ENCODE data around the gene SETD5.
"Not testable (repeated sequence)": the region's sequence is repeated elsewhere in the genome, so short reads cannot be mapped to it uniquely, and the experiment has no call there.

SETD5 gene

DNA sequence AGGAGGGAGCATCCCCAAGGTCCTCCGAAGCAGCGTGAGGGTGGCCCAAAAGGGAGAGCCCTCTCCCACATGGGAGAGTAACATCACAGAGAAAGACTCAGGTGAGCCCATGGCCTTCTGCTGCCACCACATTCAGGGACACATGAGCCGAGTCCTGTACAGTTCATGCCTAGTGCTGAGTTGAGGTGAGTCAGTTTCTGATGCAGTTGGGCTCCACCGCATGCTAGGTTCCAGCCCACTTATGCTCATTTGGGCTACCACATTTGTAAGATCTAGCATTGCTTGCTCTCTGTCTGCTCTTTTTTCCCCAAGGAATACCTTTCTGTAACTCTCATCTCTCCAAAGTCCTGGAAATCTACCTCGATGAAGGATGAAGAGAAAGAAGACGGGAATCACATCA lies 77.1 kb downstream of the SETD5 start:
- no peak for DNase-seq

DNA sequence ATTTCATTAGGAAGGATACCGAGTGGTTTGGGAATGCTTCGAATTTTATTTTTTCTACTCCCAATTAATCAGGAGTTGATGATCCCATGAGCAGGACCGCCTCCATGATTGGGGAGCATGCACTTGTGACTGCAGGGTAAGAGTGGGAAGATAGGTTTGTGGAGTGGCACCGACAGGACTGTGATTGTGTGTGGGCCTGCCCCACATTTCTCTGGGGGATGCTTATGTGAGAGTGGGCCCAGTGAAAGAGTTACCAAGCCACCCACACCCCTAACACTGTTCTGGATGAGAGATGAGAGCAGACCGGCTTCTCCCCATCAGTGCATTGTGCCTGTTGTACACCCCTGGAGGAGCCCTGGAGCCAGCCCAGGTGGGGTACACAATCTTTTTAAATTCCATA lies 79.5 kb downstream of the SETD5 start:
- DNase-seq, result no peak

DNA sequence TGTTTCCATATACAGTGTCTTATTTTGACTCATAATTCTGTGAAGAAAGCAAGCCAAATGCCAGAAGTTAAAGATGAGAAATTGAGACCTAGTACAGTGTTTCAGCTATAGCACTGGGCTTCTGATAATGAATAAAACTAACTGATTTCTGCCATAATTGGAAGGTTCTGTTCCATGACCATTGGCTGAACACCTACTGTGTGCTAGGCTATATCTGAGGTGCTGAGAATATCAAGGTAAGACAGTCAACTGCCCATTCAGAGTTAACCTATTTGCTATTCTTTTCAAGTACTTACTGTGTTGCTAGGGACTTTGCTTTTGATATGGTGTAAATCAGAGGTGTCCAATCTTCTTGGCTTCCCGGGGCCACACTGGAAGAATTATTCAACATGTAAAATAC lies 82.8 kb downstream of the SETD5 start:
- DNase-seq, result no peak

DNA sequence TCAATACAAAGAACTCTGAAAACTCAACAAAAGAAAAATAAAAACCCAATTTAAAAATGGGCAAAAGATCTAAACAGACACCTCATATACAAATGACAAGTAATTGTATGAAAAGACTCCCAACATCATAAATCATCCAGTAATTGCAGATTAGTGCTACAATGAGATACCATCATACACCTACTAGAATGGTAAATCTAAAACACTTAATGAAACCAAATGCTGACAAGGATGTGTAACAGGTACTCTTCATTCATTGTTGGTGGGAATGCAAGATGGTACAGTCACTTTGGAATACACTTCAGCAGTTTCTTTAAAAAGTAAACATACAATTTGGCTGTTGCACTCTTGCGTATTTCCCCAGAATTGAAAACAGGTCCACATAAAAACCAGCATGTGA lies 87.8 kb downstream of the SETD5 start:
- DNase-seq, result no peak

DNA sequence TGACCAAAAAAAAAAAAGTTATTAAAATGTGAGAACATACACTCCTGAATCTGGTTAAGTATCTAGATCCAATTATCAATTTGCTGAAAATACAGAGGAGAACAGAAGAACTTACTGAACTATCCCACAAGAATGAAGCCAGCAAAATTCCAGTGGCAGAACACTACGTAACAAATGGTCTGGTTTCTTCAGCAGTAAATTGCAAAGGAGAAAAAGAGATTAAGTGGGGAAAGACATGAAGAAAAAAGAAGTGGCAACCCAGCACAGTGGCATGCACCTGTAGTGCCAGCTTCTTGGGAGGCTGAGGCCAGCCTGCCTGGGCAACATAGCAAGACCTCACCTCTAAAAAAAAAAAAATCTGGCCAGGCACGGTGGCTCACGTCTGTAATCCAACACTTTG lies 94.1 kb downstream of the SETD5 start:
- no peak for DNase-seq

DNA sequence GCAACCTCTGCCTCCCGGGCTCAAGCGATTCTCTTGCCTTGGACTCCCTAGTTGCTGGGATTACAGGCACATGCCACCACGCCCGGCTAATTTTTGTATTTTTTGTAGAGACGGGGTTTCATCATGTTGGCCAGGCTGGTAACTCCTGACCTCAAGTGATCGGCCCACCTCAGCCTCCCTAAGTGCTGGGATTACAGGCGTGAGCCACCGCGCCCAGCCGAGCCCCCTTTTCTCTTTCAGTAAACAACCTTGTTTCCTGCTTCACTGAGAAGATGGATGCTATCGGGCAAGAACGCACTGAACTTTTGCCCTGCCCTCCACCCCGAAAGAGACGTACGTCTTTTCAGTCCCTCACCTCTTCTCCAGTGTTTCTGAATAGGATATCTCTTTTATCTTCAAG lies 96.6 kb downstream of the SETD5 start:
- DNase-seq, result not testable (repeated sequence)

DNA sequence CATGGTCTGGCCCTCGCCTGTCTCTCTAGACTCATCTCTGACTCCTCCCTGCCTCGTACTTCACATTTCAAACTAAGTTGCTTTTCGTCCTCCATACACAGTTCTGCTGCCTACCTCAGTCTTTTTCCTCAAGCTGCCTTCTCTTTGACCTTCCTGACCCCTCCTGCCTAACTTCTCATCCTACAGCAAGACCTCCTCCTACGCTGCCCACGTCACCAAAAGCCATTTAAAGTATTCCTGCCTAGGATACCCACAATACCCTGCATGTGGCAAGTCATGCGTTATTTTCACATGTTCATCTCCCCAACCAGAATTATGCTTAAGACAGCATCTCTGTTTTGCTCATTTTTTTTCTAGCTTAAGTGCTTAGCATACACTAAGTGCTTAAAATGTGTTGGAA lies 99.5 kb downstream of the SETD5 start:
- DNase-seq, result no peak

DNA sequence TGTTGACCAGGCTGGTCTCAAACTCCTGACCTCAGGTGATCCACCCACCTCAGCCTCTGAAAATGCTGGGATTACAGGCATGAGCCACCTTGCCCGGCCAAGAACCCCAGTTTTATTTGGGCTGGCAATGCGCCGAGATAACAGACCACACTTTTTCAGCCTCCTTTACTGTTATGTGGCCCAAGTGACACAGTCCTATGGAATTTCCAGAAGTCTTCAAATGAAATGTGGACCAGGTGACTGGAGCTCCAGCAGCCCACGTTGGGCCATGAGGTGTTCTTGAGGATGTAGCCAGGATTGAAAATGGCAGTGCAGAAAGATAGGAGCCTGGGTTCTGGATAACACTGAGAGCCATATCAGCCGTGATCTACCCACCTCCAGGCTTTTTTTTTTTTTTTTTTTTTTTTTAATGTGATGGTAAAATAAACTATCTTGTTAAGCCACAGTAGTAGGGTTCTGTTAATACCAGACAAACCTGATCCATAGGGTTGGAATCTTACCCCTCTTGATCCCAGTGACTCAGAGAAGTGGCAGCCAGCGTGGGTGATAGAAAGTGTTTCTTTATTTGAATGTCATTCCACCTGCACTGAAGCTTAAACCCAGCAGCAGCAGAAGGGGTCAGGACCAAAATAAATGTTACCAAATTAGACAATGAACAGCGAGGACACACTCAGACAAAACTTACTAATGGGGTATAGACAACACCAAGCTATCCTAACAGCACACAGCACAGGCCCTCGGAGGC lies 100.6 kb downstream of the SETD5 start:
- no peak for DNase-seq

DNA sequence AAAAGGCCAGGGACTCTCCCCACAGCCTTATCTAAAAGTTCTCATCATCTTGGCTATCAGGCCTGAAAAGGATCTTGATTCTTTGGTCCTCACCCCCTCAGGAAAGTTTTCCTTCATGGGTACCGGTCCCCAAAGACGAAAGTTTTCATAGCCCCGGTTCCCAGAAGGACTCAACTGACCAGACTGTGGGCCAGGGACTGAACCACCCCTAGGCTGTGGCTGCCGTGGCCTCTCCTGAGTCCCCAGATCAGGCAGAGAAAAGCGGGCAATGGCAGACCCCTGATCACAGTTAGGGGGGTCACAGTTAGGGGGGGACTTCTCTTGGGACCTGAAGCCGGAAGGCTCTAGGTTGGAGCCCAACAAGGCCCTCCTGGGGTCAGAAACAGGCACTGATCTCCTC lies 101.4 kb downstream of the SETD5 start:
- DNase-seq, result no peak

DNA sequence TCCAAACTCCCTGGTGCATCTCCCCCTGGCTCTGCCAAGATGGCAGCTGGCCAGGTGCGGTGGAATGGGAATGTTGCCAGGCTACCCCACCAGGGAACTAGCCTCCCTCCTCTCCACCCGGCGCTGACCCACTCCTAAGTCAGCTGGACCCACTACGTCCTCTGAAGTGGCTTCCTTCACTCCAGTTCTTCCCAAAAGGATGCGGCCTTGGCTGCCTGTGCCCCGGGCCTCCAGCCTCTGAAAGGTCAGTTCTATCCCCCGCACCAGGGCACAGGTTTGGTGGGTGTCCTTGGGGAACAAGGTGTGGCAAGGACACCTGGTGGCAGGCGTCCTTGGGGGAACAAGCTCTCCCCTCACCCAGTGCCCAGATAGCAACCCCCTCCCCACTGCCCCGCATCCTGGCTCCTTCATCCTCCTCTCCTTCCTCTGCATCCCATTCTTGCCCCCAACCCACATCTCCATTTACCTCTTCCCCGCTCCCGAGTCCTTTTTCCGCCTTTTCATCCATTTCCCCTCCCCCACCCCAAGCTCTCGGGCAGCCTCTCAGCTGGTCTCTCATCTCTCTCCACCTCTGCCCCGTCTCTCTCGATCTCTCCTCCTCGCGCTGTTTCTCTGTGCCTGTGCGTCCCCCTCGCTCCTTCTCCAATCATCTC lies 102.2 kb downstream of the SETD5 start:
- DNase-seq, result no peak

DNA sequence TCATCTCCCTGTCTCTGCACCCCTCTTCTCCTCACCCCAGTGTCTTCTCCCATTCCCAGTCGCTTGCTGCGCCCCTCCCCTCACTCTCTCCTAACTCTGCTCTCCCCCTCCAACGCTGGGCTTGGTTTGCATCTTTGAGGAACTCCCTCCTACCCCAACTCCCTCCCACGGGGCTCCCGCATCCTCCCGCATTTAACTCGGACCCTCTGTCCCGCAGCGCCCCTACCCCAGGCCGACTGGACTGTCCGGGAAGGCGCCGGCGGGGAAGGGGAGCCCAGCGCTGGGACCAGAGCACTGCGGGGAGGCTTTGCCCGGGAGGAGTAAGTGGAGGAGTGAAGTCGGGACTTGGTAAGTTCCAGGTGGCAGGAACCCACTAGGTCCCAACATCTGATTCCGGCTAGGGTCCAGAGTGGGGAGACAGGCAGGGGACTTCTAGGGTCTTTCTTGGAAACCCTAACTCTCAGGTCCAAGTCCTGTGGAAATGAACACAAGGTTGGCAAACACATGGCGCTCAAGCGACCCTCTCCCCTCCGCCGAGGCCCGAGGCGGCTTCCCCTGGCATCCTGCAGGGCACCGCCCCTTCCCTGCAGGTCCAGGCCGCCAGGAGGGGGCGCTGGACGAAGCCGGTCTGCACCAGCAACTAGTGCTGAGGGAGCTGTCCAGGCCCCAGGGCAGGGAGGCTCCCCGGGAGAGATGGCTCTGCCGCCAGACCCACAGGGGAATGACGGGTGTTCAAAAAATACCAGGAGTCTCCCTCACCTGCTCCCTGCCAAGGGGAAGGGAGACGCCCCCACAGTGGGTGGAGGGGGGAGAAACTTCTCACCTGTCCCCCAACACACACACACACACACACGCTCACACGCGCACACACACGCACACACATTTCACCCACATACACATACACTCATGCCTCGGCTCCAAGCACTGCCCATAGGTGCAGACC lies 103.0 kb downstream of the SETD5 start:
- no peak for DNase-seq

DNA sequence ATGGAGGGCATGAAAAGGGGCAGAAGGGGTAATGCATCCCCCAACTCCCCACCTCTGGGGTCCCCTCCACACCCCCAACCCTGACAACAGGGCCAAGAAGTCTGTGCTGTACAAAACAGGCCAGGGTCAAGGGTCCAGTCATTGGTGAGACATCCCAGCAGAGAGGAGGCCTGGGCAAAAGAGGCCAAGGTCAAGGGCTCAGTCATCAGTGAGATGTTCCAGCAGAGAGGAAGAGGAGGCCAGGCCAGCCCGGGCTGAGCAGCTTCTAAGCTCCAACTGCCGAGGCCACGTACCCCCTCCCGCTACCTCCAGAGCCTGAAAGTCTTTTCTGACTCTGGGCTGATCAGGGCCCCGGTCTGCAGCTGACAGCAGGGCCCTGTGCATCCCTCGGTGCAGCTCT lies 103.8 kb downstream of the SETD5 start:
- no peak for DNase-seq

DNA sequence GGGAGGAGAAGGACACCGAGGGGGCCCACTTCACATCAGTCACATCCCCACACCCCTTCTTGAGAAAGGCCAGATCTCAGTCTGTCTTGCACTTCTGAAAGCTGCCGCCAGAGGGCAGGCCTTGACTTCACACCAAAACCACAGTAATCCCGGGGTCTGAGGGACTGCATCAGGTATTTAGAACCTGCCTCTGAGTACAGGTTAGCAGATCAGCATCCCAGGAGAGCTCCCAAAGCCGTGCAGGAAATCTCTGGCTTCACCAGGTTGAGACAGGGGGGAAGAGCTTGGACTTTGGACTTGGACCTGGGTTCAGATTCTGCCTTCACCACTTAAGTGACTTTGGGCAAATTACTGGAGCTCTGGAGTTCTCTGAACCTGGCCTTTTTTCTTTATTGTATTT lies 105.9 kb downstream of the SETD5 start:
- no peak for DNase-seq

DNA sequence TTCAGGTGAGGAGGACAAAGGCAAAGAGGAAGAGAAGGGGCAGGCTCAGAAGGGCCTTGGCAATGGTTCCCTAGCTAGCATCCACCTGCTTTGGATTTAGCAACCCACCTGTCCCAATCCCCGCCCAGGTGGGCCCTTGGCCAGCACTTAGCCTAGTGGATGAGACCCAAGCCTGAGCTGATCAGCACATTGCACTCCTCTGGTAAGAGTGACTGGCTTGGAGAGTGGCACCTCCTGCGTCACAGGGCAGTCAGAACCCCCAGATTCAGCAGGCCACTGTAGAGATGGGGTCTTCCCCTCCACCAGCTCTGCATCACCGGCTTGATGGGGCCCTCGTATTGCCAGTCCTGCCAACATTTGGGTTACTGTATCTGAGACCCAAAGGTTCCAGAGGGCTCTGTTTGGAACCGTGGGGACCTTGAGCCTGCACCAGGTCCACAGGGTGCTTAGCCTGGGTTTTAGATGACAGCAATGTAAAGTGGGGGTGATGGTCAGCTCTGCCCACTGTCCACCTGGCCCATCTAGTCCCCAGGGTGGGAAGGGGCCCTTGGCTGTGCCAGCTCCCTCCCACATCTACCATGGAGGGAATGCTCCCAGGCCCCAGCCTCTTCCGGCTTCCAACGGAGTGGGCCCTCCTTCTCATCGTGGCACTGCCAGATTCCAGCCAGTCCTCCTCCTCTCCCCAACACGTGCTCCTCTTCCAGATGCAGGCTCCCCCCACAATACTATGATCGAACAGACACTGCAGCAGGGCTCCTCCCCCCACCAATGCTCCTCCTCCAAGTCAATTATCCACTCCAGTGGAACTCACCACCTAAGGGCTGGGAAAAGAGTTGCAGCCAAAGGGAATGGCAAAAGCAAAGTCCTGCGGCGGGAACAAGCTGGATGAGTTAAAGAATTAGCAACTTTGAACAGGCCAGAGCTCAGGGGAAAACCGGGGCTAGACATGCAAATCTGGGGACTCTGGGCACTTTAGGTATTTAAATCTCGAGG lies 110.5 kb downstream of the SETD5 start:
- DNase-seq, result no peak

DNA sequence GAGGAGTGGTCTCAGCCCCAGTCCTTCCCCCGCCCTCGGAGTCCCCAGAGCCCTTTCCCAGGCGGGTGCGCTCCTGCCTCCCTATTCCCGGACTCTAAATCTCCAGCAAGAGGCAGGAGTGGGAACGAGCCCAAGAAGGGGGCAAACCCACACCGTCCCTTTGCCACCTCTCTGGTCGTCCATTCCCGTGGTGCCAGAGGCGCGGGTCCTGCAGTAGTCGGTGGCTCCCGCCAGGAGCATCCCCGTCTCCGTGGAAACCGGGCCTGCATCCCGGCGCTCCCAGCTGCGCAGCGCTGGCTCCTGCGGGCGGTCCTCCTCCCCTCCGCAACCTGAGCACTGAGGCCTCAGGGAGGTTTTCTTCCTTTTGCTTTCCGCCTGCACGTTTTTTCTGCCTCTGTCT lies 111.4 kb downstream of the SETD5 start:
- no peak for DNase-seq

DNA sequence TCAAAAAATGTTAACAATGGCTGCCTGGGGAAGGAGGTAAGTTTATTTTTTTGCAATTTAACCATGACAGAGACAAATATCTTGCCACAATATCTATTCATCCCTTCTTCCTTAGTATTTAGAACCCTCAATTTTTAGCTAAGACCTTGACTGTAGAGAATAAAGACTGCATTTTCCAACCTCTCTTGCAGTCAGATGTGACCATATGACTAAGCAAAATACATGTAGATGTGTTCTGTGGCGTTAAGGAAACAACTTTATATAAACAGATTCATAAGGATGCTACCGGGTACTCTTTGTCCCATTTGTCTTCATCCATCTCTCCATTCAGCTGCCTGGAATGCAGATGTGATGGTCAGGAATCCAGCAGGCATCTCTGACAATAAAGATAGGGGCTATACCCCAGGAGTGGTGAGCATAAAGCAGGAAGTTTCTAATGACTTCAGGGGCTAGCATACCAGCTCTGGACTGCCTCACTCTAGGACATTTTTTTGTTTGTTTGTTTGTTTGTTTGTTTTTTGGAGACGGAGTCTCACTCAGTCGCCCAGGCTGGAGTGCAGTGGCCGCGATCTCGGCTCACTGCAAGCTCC lies 115.1 kb downstream of the SETD5 start:
- DNase-seq, result no peak

DNA sequence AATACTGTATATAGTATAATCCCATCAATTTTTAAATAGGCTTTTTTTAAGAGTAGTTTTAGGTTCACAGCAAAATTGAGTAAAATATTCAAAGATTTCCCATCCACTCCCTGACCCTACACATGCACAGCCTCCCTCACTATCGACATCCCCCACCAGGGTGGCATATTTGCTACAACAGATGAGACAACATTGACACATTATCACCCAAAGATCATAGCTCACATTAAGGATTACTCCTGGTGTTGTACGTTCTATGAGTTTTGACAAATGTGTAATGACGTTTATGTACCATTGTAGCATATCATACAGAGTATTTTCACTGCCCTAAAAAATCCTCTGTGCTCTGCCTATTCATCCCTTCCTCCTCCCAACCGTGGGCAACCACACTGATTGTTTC lies 116.9 kb downstream of the SETD5 start:
- DNase-seq, result no peak

DNA sequence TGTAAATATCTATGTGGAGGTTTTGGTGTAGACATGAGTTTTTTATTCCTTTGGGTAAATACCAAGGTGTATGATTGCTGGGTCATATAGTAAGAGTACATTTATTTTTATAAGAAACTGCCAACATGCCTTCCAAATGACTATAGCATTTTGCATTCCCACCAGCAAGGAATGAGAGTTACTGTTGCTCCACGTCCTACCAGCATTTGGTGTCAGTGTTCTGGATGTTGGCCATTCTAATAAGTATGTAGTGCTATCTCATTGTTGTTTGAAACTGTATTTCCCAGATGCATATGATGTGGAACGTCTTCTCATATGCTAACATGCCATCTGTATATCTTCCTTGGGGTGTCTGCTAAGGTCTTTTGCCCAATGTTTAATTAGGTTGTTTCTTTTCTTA lies 117.5 kb downstream of the SETD5 start:
- DNase-seq, result no peak

DNA sequence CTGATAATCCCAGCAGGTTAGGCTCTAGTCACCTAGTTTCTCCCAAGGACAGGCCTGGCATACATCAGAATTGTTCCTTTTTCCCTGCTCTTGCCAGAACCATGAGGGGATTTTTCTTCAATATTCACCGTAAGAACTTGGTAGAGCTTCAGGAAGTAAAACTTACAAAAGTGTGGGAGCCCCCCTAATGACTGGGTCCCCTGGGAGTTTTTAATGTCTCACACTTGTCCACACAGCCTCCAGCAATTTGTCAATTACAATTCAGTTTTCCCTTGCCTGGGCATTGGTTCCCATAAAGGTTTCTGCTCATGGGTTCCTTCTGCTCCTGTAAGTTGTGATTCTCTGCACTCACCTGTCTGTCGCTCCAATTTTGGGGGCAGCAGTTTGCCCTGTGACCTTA lies 127.7 kb downstream of the SETD5 start:
- no peak for DNase-seq

Data from NCI-H2107 (cell line).